Embryonic facial prominence (tissue), 1 donor: ENCODE data around the gene ANKRD62.
"Not testable (repeated sequence)": the region's sequence is repeated elsewhere in the genome, so short reads cannot be mapped to it uniquely, and the experiment has no call there.

Experiments
- DNase-seq: peaks from one replicate; pipeline ENCODE4 v3.0.0-alpha.2; 2016; ENCODE audit errors: extremely low spot score

The ANKRD62 gene

GRCh38 chr18:12066910-12067511, 26.6 kb upstream of the ANKRD62 start:
- no peak for DNase-seq

- DNase-seq = no peak
Observed at GRCh38 chr18:12067671-12068070, 26.0 kb upstream of the ANKRD62 start.

GRCh38 chr18:12068316-12068949, 25.2 kb upstream of the ANKRD62 start:
- DNase-seq = not testable (repeated sequence)

- no peak for DNase-seq
Observed at GRCh38 chr18:12068950-12069320, 24.7 kb upstream of the ANKRD62 start.

GRCh38 chr18:12071066-12071465, 22.6 kb upstream of the ANKRD62 start:
- DNase-seq = not testable (repeated sequence)

DNA sequence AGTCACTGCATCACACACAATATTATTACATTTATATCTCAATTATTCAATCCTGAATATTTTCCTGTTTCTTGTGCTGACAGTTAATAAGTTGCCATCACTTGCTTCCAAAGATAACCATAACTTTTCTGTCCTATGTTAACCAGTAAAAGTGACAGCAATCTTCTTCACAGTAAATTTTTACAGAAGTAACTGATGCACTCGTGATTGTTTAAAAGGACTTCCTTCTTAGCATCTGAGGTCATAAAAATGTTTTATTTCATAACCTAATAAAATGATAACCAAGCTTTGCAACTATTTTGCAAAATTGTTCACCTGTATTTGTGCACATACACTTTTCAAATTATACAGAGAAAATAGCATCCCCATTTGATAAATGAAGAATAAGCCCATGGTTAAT, 20.6 kb upstream of the ANKRD62 start:
- no peak for DNase-seq

- DNase-seq = no peak
Observed at GRCh38 chr18:12074736-12075135, 18.9 kb upstream of the ANKRD62 start.

GRCh38 chr18:12076424-12077140, 17.1 kb upstream of the ANKRD62 start:
- DNase-seq = no peak

- not testable (repeated sequence) for DNase-seq
Observed at GRCh38 chr18:12077994-12078393, 15.6 kb upstream of the ANKRD62 start.

- no peak for DNase-seq
Observed at GRCh38 chr18:12079491-12080237, 14.0 kb upstream of the ANKRD62 start.

DNA sequence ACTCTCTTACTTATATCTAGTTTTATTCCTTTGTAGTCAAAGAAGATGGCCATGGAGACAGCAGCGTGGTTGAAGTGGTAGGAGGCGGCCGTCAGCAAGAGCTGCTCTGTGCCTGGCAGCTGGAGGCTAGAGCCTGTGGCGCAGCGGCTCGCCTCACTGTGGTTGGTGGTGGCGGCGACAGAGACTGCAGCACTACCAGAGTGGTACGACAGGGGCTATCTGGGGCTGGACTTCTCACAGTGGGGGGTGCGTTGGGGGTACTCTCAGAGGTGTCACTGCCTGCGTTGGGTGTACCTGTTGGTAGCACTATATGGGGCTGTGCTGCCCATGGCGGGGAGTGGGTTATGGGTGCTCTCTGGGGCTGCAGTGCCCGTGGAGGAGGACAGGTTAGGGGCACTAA, 8.5 kb upstream of the ANKRD62 start:
- DNase-seq = no peak

GRCh38 chr18:12085786-12086185, 7.9 kb upstream of the ANKRD62 start:
- DNase-seq = no peak

GRCh38 chr18:12086249-12086648, 7.4 kb upstream of the ANKRD62 start:
- DNase-seq = no peak

- no peak for DNase-seq
Observed at GRCh38 chr18:12086677-12087470, 6.8 kb upstream of the ANKRD62 start.

DNA sequence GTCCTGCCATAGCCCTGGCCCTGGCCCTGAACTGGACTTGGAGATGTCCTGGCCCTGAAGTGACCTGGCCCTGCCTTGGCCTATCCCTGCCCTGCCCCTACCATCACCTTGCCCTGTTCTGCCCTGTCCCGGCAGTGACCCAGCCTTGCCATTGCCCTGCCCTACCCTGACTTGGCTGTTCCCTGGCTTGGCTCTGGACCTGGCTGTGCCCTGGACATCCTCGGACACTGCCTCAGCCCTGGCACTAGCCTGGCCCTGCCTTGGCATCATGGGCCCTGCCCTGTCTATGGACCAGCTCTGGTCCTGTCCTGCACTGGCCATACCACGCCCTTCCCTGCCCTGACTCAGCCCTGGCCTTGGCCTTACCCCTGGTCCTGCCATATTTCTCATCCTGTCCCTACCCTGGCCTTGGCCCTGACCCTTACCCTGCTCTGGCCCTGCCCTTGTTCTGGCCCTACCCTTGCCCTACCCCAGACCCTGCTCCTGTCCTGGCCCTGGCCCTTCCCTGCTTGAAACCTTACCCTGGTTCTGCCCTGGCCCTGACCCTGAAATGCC, 6.1 kb upstream of the ANKRD62 start:
- no peak for DNase-seq

- no peak for DNase-seq
Observed at GRCh38 chr18:12088096-12088495, 5.5 kb upstream of the ANKRD62 start.

GRCh38 chr18:12088731-12089375, 4.8 kb upstream of the ANKRD62 start:
- no peak for DNase-seq

GRCh38 chr18:12091538-12092141, 2.0 kb upstream of the ANKRD62 start:
- DNase-seq = no peak

GRCh38 chr18:12092398-12093229, 1.0 kb upstream of the ANKRD62 start:
- no peak for DNase-seq
